MCF 10A (cell line): ENCODE data around the gene NRIP1. TPM values are rescaled to one million over a fixed set of nuclear protein-coding genes. Genes with fewer than 3 reads are reported as not detected.

ENCODE experiments used
- BruUV-seq: library from RNA; stranded (reverse); fragments of 400-500 nt; replicated peaks from 2 replicates; lab custom pipeline; 2021; lab: Mats Ljungman, UMichigan
- CTCF ChIA-PET: fragments of 300-600 bp; sonication (Branson Sonifier 250); formaldehyde crosslinking; extraction: SDS; loops from one replicate; lab custom pipeline; 2021; ENCODE audit warnings: antibody characterized with exemption, inconsistent platforms; lab: Yijun Ruan, JAX
- POLR2A ChIA-PET: fragments of 300-600, 350-650 bp; sonication (Branson Sonifier 250); formaldehyde crosslinking; extraction: SDS; loops from one replicate; lab custom pipeline; 2020; ENCODE audit warnings: antibody characterized with exemption, inconsistent platforms; lab: Yijun Ruan, JAX
- DNase-seq: peaks from one replicate; pipeline ENCODE4 v3.0.0-alpha.2; 2018; ENCODE audit not compliant: unreplicated experiment
- H3K27ac Mint-ChIP-seq: one replicate; pipeline ENCODE4 v1.8.0; 2022; ENCODE audit warnings: mild to moderate bottlenecking, low read depth, mixed read lengths; ENCODE audit not compliant: unreplicated experiment
- H3K27me3 Mint-ChIP-seq: one replicate; pipeline ENCODE4 v1.8.0; 2022; ENCODE audit warnings: mixed read lengths; ENCODE audit not compliant: insufficient read depth, unreplicated experiment
- H3K36me3 Mint-ChIP-seq: one replicate; pipeline ENCODE4 v1.8.0; 2022; ENCODE audit warnings: mild to moderate bottlenecking, moderate library complexity, mixed read lengths; ENCODE audit not compliant: insufficient read depth, unreplicated experiment
- H3K4me1 Mint-ChIP-seq: one replicate; pipeline ENCODE4 v1.8.0; 2022; ENCODE audit warnings: mixed read lengths; ENCODE audit not compliant: insufficient read depth, unreplicated experiment
- H3K4me3 Mint-ChIP-seq: one replicate; pipeline ENCODE4 v1.8.0; 2022; ENCODE audit warnings: mild to moderate bottlenecking, moderate library complexity, mixed read lengths; ENCODE audit not compliant: unreplicated experiment
- H3K9me3 Mint-ChIP-seq: one replicate; pipeline ENCODE4 v1.8.0; 2022; ENCODE audit warnings: mixed read lengths; ENCODE audit not compliant: unreplicated experiment
- CTCF ChIP-seq: fragments of 200-600 bp; IDR thresholded peaks from one replicate; pipeline ENCODE4 v1.8.0; 2022; ENCODE audit warnings: antibody characterized with exemption, mild to moderate bottlenecking; ENCODE audit not compliant: unreplicated experiment
- intact Hi-C: fragments of 100-400 bp; cut with micrococcal nuclease; formaldehyde crosslinking; loops from 2 replicates; pipeline ENCODE4 v1.14.1; 2022
- total RNA-seq: library from RNA; stranded (reverse); gene quantifications from 2 replicates; pipeline ENCODE4 v1.2.3, GENCODE V29; 2022

The NRIP1 gene
- total RNA-seq, 1 experiment from 2014 or later, result 31.4 TPM

- BruUV-seq, result no TSS peak
- peak; percentile 5 for DNase-seq
- TF ChIP-seq CTCF, result no peak
- Mint-ChIP-seq H3K4me3 (no peak overlapping the region), H3K27ac (no peak overlapping the region), H3K36me3 (no peaks in the 10 kb centered on the region), H3K4me1 (no peaks in the 10 kb centered on the region), H3K27me3 (no peaks in the 10 kb centered on the region), H3K9me3 (no peaks in the 10 kb centered on the region)
- intact Hi-C loops, result no loop called here
- ChIA-PET POLR2A (interaction anchor here (0.9 kb wide), 1 partner anchor 10 kb away, joined by 3 read pairs; no protein-coding TSS in a partner anchor), CTCF (interaction anchor here (0.6 to 0.7 kb wide), 2 partner anchors 13 to 1098 kb away, joined by 3 to 5 read pairs; no protein-coding TSS in a partner anchor)
Measured at GRCh38 chr21:14952916-14953315, 111.9 kb downstream of the NRIP1 start.

GRCh38 chr21:14949603-14950002 lies 115.2 kb downstream of the NRIP1 start:
- POLR2A ChIA-PET, result no interaction called here
- H3K4me3 Mint-ChIP-seq, result no peak overlapping the region
- intact Hi-C loops, result no loop called here
- H3K4me1 Mint-ChIP-seq, result no peaks in the 10 kb centered on the region
- no peak overlapping the region for H3K27ac Mint-ChIP-seq
- BruUV-seq, result no TSS peak
- no peaks in the 10 kb centered on the region for H3K36me3 Mint-ChIP-seq
- no peaks in the 10 kb centered on the region for H3K9me3 Mint-ChIP-seq
- H3K27me3 Mint-ChIP-seq, result no peaks in the 10 kb centered on the region
- DNase-seq, result no peak
- CTCF ChIA-PET, result no interaction called here
- no peak for TF ChIP-seq CTCF

- Mint-ChIP-seq H3K9me3 (no peaks in the 10 kb centered on the region), H3K27me3 (no peaks in the 10 kb centered on the region), H3K4me3 (no peak overlapping the region), H3K36me3 (no peaks in the 10 kb centered on the region), H3K27ac (no peak overlapping the region), H3K4me1 (no peaks in the 10 kb centered on the region)
- intact Hi-C loops, result no loop called here
- BruUV-seq, result no TSS peak
- no peak for DNase-seq
- TF ChIP-seq CTCF, result no peak
- ChIA-PET POLR2A (no interaction called here), CTCF (interaction anchor here (0.5 kb wide), 1 partner anchor 438 kb away, joined by 3 read pairs; no protein-coding TSS in a partner anchor)
Measured at GRCh38 chr21:14947613-14948160, 117.1 kb downstream of the NRIP1 start.

GRCh38 chr21:14945176-14945575 lies 119.6 kb downstream of the NRIP1 start:
- no TSS peak for BruUV-seq
- no peak overlapping the region for H3K27ac Mint-ChIP-seq
- no peaks in the 10 kb centered on the region for H3K4me1 Mint-ChIP-seq
- DNase-seq, result no peak
- H3K9me3 Mint-ChIP-seq, result no peaks in the 10 kb centered on the region
- TF ChIP-seq CTCF, result no peak
- H3K4me3 Mint-ChIP-seq, result no peak overlapping the region
- H3K27me3 Mint-ChIP-seq, result no peaks in the 10 kb centered on the region
- ChIA-PET CTCF (no interaction called here), POLR2A (no interaction called here)
- H3K36me3 Mint-ChIP-seq, result no peaks in the 10 kb centered on the region
- intact Hi-C loops, result no loop called here
